Measurements from ENCODE around the gene GTPBP1. TPM values are rescaled to one million over a fixed set of nuclear protein-coding genes. Genes with fewer than 3 reads are reported as not detected.

The GTPBP1 gene
- total RNA-seq, 1 experiment from 2014 or later: 19.3 TPM

DNA sequence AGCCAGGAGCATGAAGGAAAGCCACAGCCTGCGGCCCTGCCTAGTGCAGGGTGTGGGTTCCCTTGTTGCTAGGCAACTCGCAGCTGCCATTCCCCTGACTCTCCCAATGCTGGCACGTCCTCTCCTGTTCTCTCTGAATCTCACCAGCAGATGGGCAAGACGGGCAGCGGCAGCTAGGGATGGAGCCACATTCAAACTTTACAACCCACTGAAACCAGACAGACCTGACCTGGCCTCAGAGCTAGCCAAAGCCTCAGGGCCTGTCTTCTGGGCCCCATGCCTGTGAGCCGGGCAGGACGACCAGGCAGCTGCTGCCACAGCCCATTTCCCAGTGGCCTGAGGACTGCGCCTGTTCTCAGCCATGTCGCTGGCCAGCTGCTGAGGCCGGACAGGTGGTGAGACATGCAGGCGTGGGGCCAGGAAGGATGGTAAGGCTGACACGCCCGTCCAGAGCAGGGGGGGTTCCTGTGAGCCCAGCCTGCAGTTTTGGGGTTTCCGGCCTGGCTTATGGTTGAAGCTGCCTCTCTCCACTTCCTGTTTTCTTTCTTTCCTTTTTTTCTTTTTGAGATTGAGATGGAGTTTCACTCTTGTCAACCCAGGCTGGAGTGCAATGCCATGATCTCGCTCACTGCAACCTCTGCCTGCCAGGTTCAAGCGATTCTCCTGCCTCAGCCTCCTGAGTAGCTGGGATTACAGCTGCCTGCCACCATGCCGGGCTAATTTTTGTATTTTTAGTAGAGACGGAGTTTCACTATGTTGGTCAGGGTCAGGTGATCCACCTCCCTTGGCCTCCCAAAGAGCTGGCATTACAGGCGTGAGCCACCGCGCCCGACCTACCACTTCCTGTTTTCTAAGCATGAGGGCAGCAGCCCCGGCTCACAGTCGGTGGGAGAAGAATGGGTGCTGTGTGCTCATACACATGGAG is 45.9 kb downstream of the GTPBP1 start:
- in situ Hi-C loops (cut with HindIII; ENCODE audit: low pct_unique_long_range_greater_than_20kb, low sequenced_read_pairs): no loop called here
- no peak for DNase-seq (ENCODE audit: low read depth)

DNA sequence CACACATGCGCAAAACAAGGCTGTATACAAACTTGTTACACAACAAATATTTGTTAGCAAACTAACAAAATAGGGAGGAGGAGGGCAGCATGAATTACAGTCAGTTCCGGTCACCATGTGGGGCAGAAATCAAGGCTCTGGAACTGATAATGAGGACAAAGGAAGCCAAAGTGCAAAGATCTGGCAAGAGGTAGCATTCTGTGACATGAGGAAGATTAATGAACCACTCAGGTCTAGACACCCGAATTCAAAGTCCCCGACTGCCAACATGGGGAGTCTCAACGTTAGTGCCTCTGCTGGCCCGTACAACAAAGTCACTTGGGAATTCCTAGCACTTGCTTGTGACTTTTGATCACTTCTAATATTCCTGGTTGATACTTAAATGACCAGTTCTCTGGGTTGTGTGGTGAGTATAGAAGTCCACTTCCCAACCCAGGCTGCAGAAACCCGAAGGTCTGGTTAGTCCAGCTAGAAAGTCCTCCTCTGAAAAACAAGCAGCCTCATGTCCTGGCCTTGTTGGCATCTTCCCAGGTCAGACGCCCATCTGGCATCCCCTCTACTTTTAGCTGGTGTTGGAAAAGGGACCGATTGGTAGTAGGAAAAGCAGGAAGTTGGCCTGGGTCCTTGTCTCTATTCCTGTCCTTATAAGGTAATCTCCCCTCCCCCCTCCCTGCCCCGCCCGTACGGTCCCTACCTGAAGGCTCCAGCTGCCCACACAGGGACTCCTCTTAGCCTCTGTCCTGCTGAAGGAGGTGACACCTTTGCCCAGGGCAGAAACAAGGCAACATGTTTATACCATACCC is 48.4 kb downstream of the GTPBP1 start:
- in situ Hi-C loops (cut with HindIII; ENCODE audit: low pct_unique_long_range_greater_than_20kb, low sequenced_read_pairs): no loop called here
- DNase-seq (ENCODE audit: low read depth): peak; percentile 34

GRCh38 chr22:38754751-38755154 is 49.0 kb downstream of the GTPBP1 start:
- no peak for DNase-seq (ENCODE audit: low read depth)
- in situ Hi-C loops (cut with HindIII; ENCODE audit: low pct_unique_long_range_greater_than_20kb, low sequenced_read_pairs): no loop called here

DNA sequence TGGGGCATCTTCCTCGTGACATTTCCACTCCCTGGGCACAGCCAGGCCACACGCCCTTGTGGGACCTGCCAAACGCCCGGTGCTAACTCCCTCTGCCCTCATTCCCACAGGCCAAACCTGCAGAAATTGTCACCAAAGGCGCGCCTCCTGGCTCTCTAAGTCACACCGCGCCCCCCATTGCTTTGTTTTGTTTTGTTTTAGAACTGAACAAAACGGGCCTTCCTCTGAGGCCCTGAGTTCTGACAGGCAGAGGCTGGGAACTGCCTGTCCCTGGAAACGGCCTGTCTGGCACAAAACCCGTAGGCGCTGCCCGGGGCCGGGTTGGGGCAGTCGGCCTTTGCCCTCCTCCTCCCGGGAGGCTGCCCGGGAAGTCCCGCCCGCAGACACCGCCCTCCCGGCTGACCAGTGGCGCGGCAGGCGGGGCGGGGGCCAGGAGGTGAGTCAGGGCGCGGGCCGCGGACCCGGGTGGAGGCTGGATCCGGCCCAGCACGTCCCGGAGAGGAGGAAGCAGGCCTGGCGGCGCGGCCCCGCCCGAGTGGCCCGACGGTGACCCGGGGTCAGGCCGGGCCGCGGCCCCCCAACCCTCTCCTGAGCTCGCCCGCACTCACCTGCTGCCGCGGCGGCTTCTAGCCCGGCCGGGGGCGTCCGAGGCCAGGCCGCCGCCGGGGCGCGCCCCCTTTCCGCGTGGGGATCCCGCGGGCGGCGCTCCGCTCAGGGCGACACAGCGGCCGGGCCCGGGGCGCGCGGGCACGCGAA is 49.6 kb downstream of the GTPBP1 start:
- in situ Hi-C loops (cut with HindIII; ENCODE audit: low pct_unique_long_range_greater_than_20kb, low sequenced_read_pairs): no loop called here
- DNase-seq (ENCODE audit: low read depth): peak; percentile 93

DNA sequence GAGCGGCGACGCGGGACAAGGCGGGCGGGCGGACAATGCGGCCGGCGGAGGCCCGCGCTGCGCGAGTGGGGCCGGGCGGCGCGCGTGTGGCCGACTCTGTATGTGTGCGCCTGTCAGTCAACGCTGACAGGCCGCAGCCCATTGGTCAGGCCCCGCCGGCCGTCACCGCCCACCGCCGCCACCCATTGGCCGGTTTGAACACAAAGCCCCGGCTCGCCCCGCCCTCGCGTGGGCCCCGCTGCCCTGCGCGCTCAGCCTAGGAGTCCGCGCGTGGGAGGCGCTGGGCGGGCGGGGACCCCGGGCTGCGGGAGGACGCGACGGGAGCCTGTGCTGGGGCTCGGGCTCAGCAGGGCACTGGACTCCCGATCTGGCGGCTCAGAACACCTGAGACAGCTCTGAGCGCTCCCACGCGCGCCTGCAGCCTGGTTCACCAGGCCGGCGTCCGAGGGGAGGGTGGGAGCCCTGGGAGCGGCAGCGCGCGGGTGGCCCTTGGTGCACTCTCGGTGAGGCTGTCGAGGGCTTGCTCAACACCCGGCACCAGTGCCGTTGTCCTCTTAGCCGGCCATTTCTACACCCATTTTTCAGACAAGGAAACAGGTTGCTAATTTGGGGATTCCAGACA is 50.3 kb downstream of the GTPBP1 start, which contains the start of gene SUN2:
Gene SUN2 (minus strand): TSS at position 88 of the 622 bp plus-strand sequence. CDS start 3,370 bp downstream, outside the sequence.
- DNase-seq (ENCODE audit: low read depth): peak; percentile 78
- in situ Hi-C loops (cut with HindIII; ENCODE audit: low pct_unique_long_range_greater_than_20kb, low sequenced_read_pairs): no loop called here

DNA sequence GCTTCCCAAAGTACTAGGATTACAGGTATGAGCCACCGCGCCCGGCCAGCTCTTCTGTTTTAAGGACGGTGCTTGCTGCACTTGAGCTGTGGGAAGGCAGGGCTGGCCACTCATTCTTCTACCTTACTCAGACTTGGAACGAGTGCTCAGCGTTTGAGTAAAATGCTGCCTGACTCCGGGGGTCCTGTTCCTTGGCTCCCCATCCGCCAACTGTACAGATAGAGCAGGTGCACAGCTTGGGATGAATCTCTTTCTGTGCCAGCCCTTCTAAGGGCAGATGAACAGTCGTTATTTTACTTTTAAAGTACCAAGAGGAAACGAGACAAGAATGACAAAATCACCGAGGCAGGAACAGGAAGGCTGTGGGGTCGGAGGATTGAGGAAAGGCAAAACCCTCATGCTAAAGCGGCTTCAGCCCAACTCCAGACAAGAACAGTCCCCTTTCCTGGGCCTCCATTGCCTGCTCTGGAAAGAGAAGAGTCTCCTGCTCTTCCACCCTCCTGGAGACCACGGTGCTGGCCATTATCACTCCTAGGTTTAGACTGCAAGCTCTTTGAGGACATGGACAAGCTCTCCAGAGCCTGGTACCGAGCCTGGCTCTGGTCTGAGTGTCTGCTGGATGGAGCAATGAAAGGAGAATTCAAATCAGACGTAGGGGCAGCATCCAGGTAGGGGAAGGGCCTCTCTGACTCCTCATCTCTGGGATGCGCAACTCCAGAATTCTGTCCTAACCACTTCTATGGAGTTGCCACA is 51.1 kb downstream of the GTPBP1 start:
- DNase-seq (ENCODE audit: low read depth): no peak
- in situ Hi-C loops (cut with HindIII; ENCODE audit: low pct_unique_long_range_greater_than_20kb, low sequenced_read_pairs): no loop called here

DNA sequence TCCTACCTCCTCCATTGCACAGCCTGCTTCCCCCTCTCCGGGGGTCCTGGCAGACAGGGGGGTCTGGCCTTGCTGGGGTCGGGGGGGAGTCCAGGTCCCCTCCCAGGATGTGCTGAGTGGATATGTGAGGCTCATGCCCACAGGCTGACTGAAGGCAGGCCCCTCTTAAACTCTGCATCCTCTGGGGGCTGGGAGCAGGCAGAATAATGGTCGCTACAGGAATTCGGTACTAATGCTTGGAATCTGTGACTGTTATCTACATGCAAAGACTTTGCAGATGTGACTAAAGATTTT is 51.7 kb downstream of the GTPBP1 start:
- no peak for DNase-seq (ENCODE audit: low read depth)
- in situ Hi-C loops (cut with HindIII; ENCODE audit: low pct_unique_long_range_greater_than_20kb, low sequenced_read_pairs): no loop called here

DNA sequence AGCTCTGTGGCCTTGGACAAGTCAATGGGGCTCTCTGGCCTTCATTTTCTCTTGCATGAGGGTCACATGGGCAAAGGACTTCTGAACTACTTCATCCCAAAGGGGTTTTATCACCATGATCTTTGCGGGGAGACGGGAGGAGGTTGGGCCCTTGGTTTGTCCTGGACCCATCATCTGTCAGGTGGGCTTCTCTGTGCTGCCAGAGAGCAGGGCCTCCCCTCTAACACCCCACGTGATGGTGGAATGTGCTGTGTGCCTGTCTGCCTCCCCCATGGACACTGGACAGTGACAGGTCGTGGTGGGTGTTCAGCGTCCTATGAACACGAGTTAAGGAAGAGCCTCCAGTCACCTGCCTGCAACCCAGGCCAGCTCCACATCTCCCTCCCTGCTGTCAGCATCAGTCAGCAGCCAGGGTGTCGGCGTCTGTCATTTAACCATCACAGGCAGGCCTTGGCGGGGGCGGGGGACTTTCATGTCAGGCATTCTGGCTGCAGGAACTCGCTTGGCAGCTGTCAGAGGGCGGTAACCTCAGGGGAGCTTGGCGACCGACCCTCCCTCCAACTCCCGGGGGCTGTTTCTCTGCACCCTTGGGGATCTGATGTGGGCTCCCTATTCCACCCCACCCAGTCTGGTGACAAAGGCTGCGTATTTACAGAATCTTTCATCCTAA is 52.7 kb downstream of the GTPBP1 start:
- DNase-seq (ENCODE audit: low read depth): no peak
- in situ Hi-C loops (cut with HindIII; ENCODE audit: low pct_unique_long_range_greater_than_20kb, low sequenced_read_pairs): no loop called here

DNA sequence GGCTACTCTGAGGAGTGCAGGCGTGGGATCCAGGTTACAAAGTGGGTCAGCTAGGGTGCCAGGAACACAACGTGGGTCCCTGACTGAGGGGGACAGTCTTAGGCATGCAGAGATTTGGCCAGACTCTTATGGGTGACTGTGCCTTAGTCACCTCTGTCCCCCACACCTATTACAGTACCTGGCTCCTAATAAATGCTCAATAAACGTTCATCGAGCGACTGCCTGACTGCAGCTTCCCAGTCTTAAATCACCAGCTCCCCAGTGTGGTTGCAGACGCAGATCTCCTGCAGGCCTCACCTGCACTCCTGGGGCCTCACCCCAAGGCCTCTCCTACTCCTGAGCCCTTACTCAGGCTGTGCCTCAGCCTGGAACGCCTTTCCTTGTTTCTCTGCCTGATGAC is 53.3 kb downstream of the GTPBP1 start:
- in situ Hi-C loops (cut with HindIII; ENCODE audit: low pct_unique_long_range_greater_than_20kb, low sequenced_read_pairs): no loop called here
- no peak for DNase-seq (ENCODE audit: low read depth)

DNA sequence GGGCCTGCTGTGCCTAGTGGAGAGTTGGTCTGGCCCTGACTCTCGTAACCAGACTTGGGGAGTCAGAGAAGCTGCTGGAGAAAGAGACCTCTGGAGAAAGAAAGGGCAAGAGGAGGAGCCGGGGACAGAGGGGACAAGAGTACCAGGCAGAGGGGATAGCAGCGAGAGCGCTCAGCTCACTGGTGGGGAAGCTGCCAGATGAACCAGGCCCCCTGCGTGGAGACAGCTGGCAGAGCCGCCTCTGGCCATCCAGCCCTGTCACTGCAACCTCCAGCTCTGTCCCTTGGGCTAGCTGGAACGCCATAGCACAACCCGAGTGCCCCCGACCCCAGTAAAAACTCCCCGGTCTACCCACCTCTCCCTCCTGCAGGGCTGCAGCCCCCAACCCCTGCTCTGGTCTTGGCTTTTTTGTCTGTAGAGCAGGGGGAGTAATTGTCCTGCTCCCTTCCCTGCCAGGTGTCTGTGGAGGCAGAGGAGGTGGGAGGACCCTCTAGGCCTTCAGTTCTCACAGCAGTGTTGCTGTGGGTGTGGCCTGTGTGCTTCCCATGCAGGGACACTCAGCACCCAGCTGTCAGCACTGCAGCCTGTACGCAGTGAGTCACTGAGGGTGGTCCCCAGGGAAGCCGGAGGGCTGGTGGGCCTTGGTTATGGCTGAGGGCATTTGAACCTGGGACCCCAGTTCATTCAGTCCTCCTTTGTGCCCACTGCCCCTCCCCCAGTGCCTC is 54.9 kb downstream of the GTPBP1 start:
- in situ Hi-C loops (cut with HindIII; ENCODE audit: low pct_unique_long_range_greater_than_20kb, low sequenced_read_pairs): no loop called here
- no peak for DNase-seq (ENCODE audit: low read depth)

GRCh38 chr22:38761202-38762162 is 55.7 kb downstream of the GTPBP1 start:
- in situ Hi-C loops (cut with HindIII; ENCODE audit: low pct_unique_long_range_greater_than_20kb, low sequenced_read_pairs): no loop called here
- no peak for DNase-seq (ENCODE audit: low read depth)

- no peak for DNase-seq (ENCODE audit: low read depth)
- in situ Hi-C loops (cut with HindIII; ENCODE audit: low pct_unique_long_range_greater_than_20kb, low sequenced_read_pairs): no loop called here
Observed at GRCh38 chr22:38762551-38762983, 56.8 kb downstream of the GTPBP1 start.

- in situ Hi-C loops (cut with HindIII; ENCODE audit: low pct_unique_long_range_greater_than_20kb, low sequenced_read_pairs): no loop called here
- DNase-seq (ENCODE audit: low read depth): peak; percentile 74
Observed at GRCh38 chr22:38766076-38766777, 60.5 kb downstream of the GTPBP1 start.

DNA sequence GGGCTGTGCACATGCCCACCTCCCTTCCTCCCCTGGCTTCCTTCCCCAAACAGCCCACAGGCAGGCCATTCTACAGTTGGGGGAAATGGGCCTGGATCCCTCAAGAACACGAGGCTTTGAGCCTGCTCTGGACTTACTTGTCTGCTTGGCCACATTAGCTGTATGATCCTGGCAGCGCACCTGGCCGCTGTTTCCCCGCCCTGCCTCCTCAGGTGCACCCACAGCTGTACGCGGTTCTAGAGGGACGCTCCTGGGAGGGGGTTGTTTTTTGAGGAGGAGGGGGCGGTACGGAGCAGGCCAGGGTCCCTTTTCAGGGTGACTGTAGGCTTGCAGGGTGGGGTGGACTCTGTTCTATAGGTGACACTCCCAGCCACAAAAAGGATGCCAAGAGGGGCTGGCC is 61.6 kb downstream of the GTPBP1 start:
- DNase-seq (ENCODE audit: low read depth): no peak
- in situ Hi-C loops (cut with HindIII; ENCODE audit: low pct_unique_long_range_greater_than_20kb, low sequenced_read_pairs): no loop called here

DNA sequence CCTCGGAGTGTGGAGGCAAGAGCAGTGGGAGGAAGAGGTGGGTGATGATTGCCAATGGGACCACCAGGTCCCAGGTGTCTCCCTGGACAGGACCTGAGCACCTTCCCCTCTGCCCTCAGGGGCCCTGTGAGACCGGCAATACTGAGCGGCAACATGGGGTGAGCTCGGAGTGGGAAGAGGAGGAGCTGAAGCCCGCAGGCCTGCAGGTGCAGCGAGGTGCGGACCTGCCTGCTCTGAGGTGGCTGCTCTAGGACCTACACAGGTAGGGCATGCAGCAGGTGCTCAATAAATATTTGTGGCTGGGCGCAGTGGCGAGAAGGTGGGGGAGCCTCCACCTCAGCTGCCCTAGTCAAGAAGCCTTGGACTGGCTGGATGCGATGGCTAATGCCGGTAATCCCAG is 62.3 kb downstream of the GTPBP1 start:
- in situ Hi-C loops (cut with HindIII; ENCODE audit: low pct_unique_long_range_greater_than_20kb, low sequenced_read_pairs): no loop called here
- no peak for DNase-seq (ENCODE audit: low read depth)
